Nephron progenitor cell (in vitro differentiated cells): ENCODE data around the gene PHETA1.

Experiments
- DNase-seq: peaks from one replicate; pipeline ENCODE4 v3.0.0; 2021
- H3K27ac Mint-ChIP-seq: 2 replicates; pipeline ENCODE4 v1.8.0; 2021; ENCODE audit warnings: mild to moderate bottlenecking, moderate library complexity, mixed read lengths
- H3K27me3 Mint-ChIP-seq: 2 replicates; pipeline ENCODE4 v1.8.0; 2021; ENCODE audit warnings: mild to moderate bottlenecking, low read depth, mixed read lengths; ENCODE audit not compliant: poor library complexity
- H3K36me3 Mint-ChIP-seq: 2 replicates; pipeline ENCODE4 v1.8.0; 2021; ENCODE audit warnings: low read depth, mixed read lengths
- H3K4me1 Mint-ChIP-seq: 2 replicates; pipeline ENCODE4 v1.8.0; 2021; ENCODE audit warnings: mixed read lengths
- H3K4me3 Mint-ChIP-seq: 2 replicates; pipeline ENCODE4 v1.8.0; 2021; ENCODE audit warnings: mild to moderate bottlenecking, moderate library complexity, mixed read lengths
- H3K9me3 Mint-ChIP-seq: 2 replicates; pipeline ENCODE4 v1.8.0; 2021; ENCODE audit warnings: mild to moderate bottlenecking, moderate library complexity, mixed read lengths
- TF ChIP-seq, protein P1 (sequence below): fragments of 200-600 bp; sonication (generic); IDR thresholded peaks from 2 replicates; pipeline ENCODE4 v1.5.0; 2021; ENCODE audit warnings: antibody characterized with exemption

The PHETA1 gene

DNA sequence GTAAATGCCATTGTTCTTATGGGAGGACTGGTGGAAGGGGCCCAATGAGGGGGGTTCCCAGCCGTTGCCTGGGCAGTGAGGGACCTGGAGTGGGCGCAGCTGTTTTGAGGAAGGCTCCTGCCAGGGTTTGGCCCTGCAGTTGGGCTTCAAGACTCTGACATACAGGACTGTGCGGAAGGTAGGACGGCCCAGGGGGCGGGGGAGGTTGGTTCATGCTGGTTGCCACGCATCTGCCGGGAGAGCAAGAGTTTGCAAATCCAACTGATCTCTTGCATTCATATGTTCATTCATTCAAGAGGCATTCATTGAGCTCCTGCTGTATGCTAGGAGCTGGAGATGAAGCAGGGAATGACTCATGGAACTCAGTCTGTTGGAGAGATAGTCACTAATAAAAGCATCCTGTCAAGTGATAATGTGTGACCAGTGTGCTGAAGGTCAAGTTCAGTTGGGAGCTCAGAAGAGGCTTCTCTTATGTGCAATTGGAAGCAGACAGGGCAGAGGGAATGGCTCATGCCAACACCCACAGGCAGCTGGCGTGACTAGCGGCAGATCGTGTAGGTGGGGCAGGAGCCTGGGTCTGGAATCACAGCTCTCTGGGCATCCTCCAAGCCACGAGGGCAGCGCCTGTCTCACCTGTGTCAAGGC, 44.7 kb upstream of the PHETA1 start:
- Mint-ChIP-seq H3K4me3 (no peak overlapping the region), H3K27ac (no peak overlapping the region), H3K4me1 (peaks cover 45% of the 10 kb centered on the region), H3K36me3 (peaks cover 13% of the 10 kb centered on the region), H3K9me3 (no peaks in the 10 kb centered on the region), H3K27me3 (no peaks in the 10 kb centered on the region)
- TF ChIP-seq, protein P1, sequence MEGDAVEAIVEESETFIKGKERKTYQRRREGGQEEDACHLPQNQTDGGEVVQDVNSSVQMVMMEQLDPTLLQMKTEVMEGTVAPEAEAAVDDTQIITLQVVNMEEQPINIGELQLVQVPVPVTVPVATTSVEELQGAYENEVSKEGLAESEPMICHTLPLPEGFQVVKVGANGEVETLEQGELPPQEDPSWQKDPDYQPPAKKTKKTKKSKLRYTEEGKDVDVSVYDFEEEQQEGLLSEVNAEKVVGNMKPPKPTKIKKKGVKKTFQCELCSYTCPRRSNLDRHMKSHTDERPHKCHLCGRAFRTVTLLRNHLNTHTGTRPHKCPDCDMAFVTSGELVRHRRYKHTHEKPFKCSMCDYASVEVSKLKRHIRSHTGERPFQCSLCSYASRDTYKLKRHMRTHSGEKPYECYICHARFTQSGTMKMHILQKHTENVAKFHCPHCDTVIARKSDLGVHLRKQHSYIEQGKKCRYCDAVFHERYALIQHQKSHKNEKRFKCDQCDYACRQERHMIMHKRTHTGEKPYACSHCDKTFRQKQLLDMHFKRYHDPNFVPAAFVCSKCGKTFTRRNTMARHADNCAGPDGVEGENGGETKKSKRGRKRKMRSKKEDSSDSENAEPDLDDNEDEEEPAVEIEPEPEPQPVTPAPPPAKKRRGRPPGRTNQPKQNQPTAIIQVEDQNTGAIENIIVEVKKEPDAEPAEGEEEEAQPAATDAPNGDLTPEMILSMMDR: no peak
- DNase-seq: no peak

GRCh38 chr12:111412830-111413441, 44.0 kb upstream of the PHETA1 start:
- DNase-seq: no peak
- Mint-ChIP-seq H3K4me3 (no peak overlapping the region), H3K27me3 (no peaks in the 10 kb centered on the region), H3K36me3 (peaks cover 13% of the 10 kb centered on the region), H3K4me1 (peaks cover 49% of the 10 kb centered on the region), H3K27ac (peak overlapping the region; percentile 73), H3K9me3 (no peaks in the 10 kb centered on the region)
- TF ChIP-seq, protein P1: no peak

DNA sequence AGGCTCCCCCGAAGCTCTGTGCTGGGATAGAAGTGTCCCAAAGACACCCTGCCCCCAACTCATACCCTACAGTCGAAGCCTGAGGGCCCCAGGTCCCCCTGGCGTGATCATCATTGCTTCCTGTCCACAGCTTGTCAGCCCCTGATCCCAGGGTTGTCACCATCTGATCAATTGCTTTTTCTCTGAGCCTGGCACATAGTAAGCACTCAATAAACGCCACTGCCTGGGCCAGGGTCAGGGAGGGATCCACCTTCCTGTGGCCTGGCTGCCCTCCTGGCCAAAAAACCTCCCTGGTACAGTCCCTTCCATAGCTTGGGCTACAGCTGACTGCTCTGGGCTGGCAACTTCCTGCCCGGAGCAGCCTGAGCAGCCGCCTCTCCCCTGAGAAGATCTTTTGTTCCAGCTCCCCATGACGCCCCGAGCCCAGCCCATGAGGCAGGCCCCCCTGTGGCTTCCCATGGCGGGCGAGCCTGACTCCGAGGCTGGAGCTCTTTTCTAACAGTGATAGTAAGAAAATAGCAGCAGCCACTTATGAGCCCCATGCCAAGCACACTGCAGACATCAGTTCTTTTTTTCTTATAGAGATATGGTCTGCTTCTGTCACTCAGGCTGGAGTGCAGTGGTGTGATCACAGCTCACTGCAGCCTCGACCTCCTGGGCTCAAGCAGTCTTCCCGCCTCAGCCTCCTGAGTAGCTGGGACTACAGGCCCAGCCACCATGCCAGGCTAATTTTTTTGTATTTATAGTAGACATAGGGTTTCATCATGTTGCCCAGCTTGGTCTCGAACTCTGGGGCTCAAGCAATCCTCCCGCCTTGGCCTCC, 43.3 kb upstream of the PHETA1 start:
- H3K4me3 Mint-ChIP-seq: peak overlapping the region; percentile 31
- peaks cover 57% of the 10 kb centered on the region for H3K4me1 Mint-ChIP-seq
- H3K36me3 Mint-ChIP-seq: peaks cover 9% of the 10 kb centered on the region
- TF ChIP-seq, protein P1: no peak
- no peak for DNase-seq
- H3K27me3 Mint-ChIP-seq: no peaks in the 10 kb centered on the region
- no peaks in the 10 kb centered on the region for H3K9me3 Mint-ChIP-seq
- H3K27ac Mint-ChIP-seq: peak overlapping the region; percentile 73

GRCh38 chr12:111411185-111411764, 42.4 kb upstream of the PHETA1 start:
- no peak for DNase-seq
- TF ChIP-seq, protein P1: no peak
- Mint-ChIP-seq H3K9me3 (no peaks in the 10 kb centered on the region), H3K4me3 (no peak overlapping the region), H3K4me1 (peaks cover 63% of the 10 kb centered on the region), H3K27me3 (no peaks in the 10 kb centered on the region), H3K27ac (no peak overlapping the region), H3K36me3 (peaks cover 4% of the 10 kb centered on the region)

- peak; percentile 34 for DNase-seq
- H3K4me1 Mint-ChIP-seq: peaks cover 63% of the 10 kb centered on the region
- peak overlapping the region; percentile 62 for H3K4me3 Mint-ChIP-seq
- H3K9me3 Mint-ChIP-seq: no peaks in the 10 kb centered on the region
- TF ChIP-seq, protein P1: no peak
- H3K27ac Mint-ChIP-seq: peak overlapping the region; percentile 95
- no peaks in the 10 kb centered on the region for H3K27me3 Mint-ChIP-seq
- no peaks in the 10 kb centered on the region for H3K36me3 Mint-ChIP-seq
These were observed 41.7 kb upstream of the PHETA1 start for GRCh38 chr12:111410431-111411184.
